ENCODE measurements around the gene PAX7.

The PAX7 gene

GRCh38 chr1:18618546-18619466, 11.8 kb upstream of the PAX7 start:
- Histone ChIP-seq H3K27me3 (ENCODE audit: control insufficient read depth in 1 of 2, insufficient read depth in 2 of 2, low read length in 2 of 2) (peaks cover 0 to 6% of the 10 kb centered on the region in 2 donors), H3K27ac (ENCODE audit: low read depth, low read length) (no peak overlapping the region)

GRCh38 chr1:18619467-18619835, 11.2 kb upstream of the PAX7 start:
- no peaks in the 10 kb centered on the region for H3K4me1 ChIP-seq (ENCODE audit: control insufficient read depth in 1 of 2, insufficient read depth in 2 of 2, low read length in 2 of 2)

More at GRCh38 chr1:18618546-18619466, 11.8 kb upstream of the PAX7 start:
- Histone ChIP-seq H3K36me3 (ENCODE audit: control insufficient read depth in 1 of 2, insufficient read depth in 2 of 2, low read length in 2 of 2) (no peaks in the 10 kb centered on the region), H3K9ac (ENCODE audit: low read depth in 1 of 2, low read length in 2 of 2) (no peak overlapping the region), H3K9me3 (ENCODE audit: control insufficient read depth in 1 of 2, low read length in 2 of 2) (no peaks in the 10 kb centered on the region), H3K4me1 (ENCODE audit: control insufficient read depth in 1 of 2, insufficient read depth in 2 of 2, low read length in 2 of 2) (no peaks in the 10 kb centered on the region), H3K4me3 (ENCODE audit: low read depth in 1 of 2, low read length in 2 of 2) (no peak overlapping the region)

GRCh38 chr1:18628511-18628910, 2.1 kb upstream of the PAX7 start:
- Histone ChIP-seq H3K27ac (ENCODE audit: low read depth, low read length) (no peak overlapping the region), H3K4me3 (ENCODE audit: low read depth in 1 of 2, low read length in 2 of 2) (no peak overlapping the region), H3K9me3 (ENCODE audit: control insufficient read depth in 1 of 2, low read length in 2 of 2) (no peaks in the 10 kb centered on the region), H3K27me3 (ENCODE audit: control insufficient read depth in 1 of 2, insufficient read depth in 2 of 2, low read length in 2 of 2) (peaks cover 72 to 73% of the 10 kb centered on the region in 2 donors), H3K36me3 (ENCODE audit: control insufficient read depth in 1 of 2, insufficient read depth in 2 of 2, low read length in 2 of 2) (no peaks in the 10 kb centered on the region), H3K9ac (ENCODE audit: low read depth in 1 of 2, low read length in 2 of 2) (no peak overlapping the region), H3K4me1 (ENCODE audit: control insufficient read depth in 1 of 2, insufficient read depth in 2 of 2, low read length in 2 of 2) (no peaks in the 10 kb centered on the region)

More at GRCh38 chr1:18619467-18619835, 11.2 kb upstream of the PAX7 start:
- no peaks in the 10 kb centered on the region for H3K36me3 ChIP-seq (ENCODE audit: control insufficient read depth in 1 of 2, insufficient read depth in 2 of 2, low read length in 2 of 2)
- H3K27ac ChIP-seq (ENCODE audit: low read depth, low read length), result no peak overlapping the region
- H3K4me3 ChIP-seq (ENCODE audit: low read depth in 1 of 2, low read length in 2 of 2), result no peak overlapping the region
- peaks cover under 1 to 9% of the 10 kb centered on the region in 2 donors for H3K27me3 ChIP-seq (ENCODE audit: control insufficient read depth in 1 of 2, insufficient read depth in 2 of 2, low read length in 2 of 2)
- H3K9ac ChIP-seq (ENCODE audit: low read depth in 1 of 2, low read length in 2 of 2), result no peak overlapping the region
- no peaks in the 10 kb centered on the region for H3K9me3 ChIP-seq (ENCODE audit: control insufficient read depth in 1 of 2, low read length in 2 of 2)

- H3K4me1 ChIP-seq (ENCODE audit: control insufficient read depth in 1 of 2, insufficient read depth in 2 of 2, low read length in 2 of 2), result no peaks in the 10 kb centered on the region
- no peak overlapping the region for H3K9ac ChIP-seq (ENCODE audit: low read depth in 1 of 2, low read length in 2 of 2)
- peaks cover 79 to 81% of the 10 kb centered on the region in 2 donors for H3K27me3 ChIP-seq (ENCODE audit: control insufficient read depth in 1 of 2, insufficient read depth in 2 of 2, low read length in 2 of 2)
- no peaks in the 10 kb centered on the region for H3K9me3 ChIP-seq (ENCODE audit: control insufficient read depth in 1 of 2, low read length in 2 of 2)
- no peaks in the 10 kb centered on the region for H3K36me3 ChIP-seq (ENCODE audit: control insufficient read depth in 1 of 2, insufficient read depth in 2 of 2, low read length in 2 of 2)
- H3K4me3 ChIP-seq (ENCODE audit: low read depth in 1 of 2, low read length in 2 of 2), result no peak overlapping the region
- no peak overlapping the region for H3K27ac ChIP-seq (ENCODE audit: low read depth, low read length)
These were observed 761 bp upstream of the PAX7 start for GRCh38 chr1:18629659-18630510.

- Histone ChIP-seq H3K36me3 (ENCODE audit: control insufficient read depth in 1 of 2, insufficient read depth in 2 of 2, low read length in 2 of 2) (no peaks in the 10 kb centered on the region), H3K9ac (ENCODE audit: low read depth in 1 of 2, low read length in 2 of 2) (no peak overlapping the region), H3K27me3 (ENCODE audit: control insufficient read depth in 1 of 2, insufficient read depth in 2 of 2, low read length in 2 of 2) (peaks cover 82 to 84% of the 10 kb centered on the region in 2 donors), H3K4me3 (ENCODE audit: low read depth in 1 of 2, low read length in 2 of 2) (no peak overlapping the region), H3K9me3 (ENCODE audit: control insufficient read depth in 1 of 2, low read length in 2 of 2) (no peaks in the 10 kb centered on the region), H3K27ac (ENCODE audit: low read depth, low read length) (no peak overlapping the region), H3K4me1 (ENCODE audit: control insufficient read depth in 1 of 2, insufficient read depth in 2 of 2, low read length in 2 of 2) (no peaks in the 10 kb centered on the region)
These were observed 1.0 kb downstream of the PAX7 start for GRCh38 chr1:18631496-18632217.

- H3K9ac ChIP-seq (ENCODE audit: low read depth in 1 of 2, low read length in 2 of 2), result no peak overlapping the region
- H3K27ac ChIP-seq (ENCODE audit: low read depth, low read length), result no peak overlapping the region
- H3K4me1 ChIP-seq (ENCODE audit: control insufficient read depth in 1 of 2, insufficient read depth in 2 of 2, low read length in 2 of 2), result no peaks in the 10 kb centered on the region
- H3K27me3 ChIP-seq (ENCODE audit: control insufficient read depth in 1 of 2, insufficient read depth in 2 of 2, low read length in 2 of 2), result peaks cover 86 to 88% of the 10 kb centered on the region in 2 donors
- no peaks in the 10 kb centered on the region for H3K36me3 ChIP-seq (ENCODE audit: control insufficient read depth in 1 of 2, insufficient read depth in 2 of 2, low read length in 2 of 2)
- no peak overlapping the region for H3K4me3 ChIP-seq (ENCODE audit: low read depth in 1 of 2, low read length in 2 of 2)
- H3K9me3 ChIP-seq (ENCODE audit: control insufficient read depth in 1 of 2, low read length in 2 of 2), result no peaks in the 10 kb centered on the region
These were observed 1.6 kb downstream of the PAX7 start for GRCh38 chr1:18632218-18632588.

- Histone ChIP-seq H3K9ac (ENCODE audit: low read depth in 1 of 2, low read length in 2 of 2) (no peak overlapping the region), H3K4me3 (ENCODE audit: low read depth in 1 of 2, low read length in 2 of 2) (no peak overlapping the region), H3K9me3 (ENCODE audit: control insufficient read depth in 1 of 2, low read length in 2 of 2) (no peaks in the 10 kb centered on the region), H3K27me3 (ENCODE audit: control insufficient read depth in 1 of 2, insufficient read depth in 2 of 2, low read length in 2 of 2) (peaks cover 86 to 92% of the 10 kb centered on the region in 2 donors), H3K27ac (ENCODE audit: low read depth, low read length) (no peak overlapping the region), H3K4me1 (ENCODE audit: control insufficient read depth in 1 of 2, insufficient read depth in 2 of 2, low read length in 2 of 2) (no peaks in the 10 kb centered on the region), H3K36me3 (ENCODE audit: control insufficient read depth in 1 of 2, insufficient read depth in 2 of 2, low read length in 2 of 2) (no peaks in the 10 kb centered on the region)
These were observed 2.3 kb downstream of the PAX7 start for GRCh38 chr1:18632783-18633421.

- Histone ChIP-seq H3K27me3 (ENCODE audit: control insufficient read depth in 1 of 2, insufficient read depth in 2 of 2, low read length in 2 of 2) (peaks cover 86 to 93% of the 10 kb centered on the region in 2 donors), H3K27ac (ENCODE audit: low read depth, low read length) (no peak overlapping the region), H3K36me3 (ENCODE audit: control insufficient read depth in 1 of 2, insufficient read depth in 2 of 2, low read length in 2 of 2) (no peaks in the 10 kb centered on the region), H3K4me1 (ENCODE audit: control insufficient read depth in 1 of 2, insufficient read depth in 2 of 2, low read length in 2 of 2) (no peaks in the 10 kb centered on the region), H3K4me3 (ENCODE audit: low read depth in 1 of 2, low read length in 2 of 2) (no peak overlapping the region), H3K9ac (ENCODE audit: low read depth in 1 of 2, low read length in 2 of 2) (no peak overlapping the region), H3K9me3 (ENCODE audit: control insufficient read depth in 1 of 2, low read length in 2 of 2) (no peaks in the 10 kb centered on the region)
These were observed 2.9 kb downstream of the PAX7 start for GRCh38 chr1:18633422-18634155.

- Histone ChIP-seq H3K4me3 (ENCODE audit: low read depth in 1 of 2, low read length in 2 of 2) (no peak overlapping the region), H3K9me3 (ENCODE audit: control insufficient read depth in 1 of 2, low read length in 2 of 2) (no peaks in the 10 kb centered on the region), H3K36me3 (ENCODE audit: control insufficient read depth in 1 of 2, insufficient read depth in 2 of 2, low read length in 2 of 2) (no peaks in the 10 kb centered on the region), H3K4me1 (ENCODE audit: control insufficient read depth in 1 of 2, insufficient read depth in 2 of 2, low read length in 2 of 2) (no peaks in the 10 kb centered on the region), H3K27me3 (ENCODE audit: control insufficient read depth in 1 of 2, insufficient read depth in 2 of 2, low read length in 2 of 2) (peaks cover 86 to 93% of the 10 kb centered on the region in 2 donors), H3K27ac (ENCODE audit: low read depth, low read length) (no peak overlapping the region), H3K9ac (ENCODE audit: low read depth in 1 of 2, low read length in 2 of 2) (no peak overlapping the region)
These were observed 3.6 kb downstream of the PAX7 start for GRCh38 chr1:18634276-18634675.

All from duodenal mucosa (tissue), 2 donors.